Cardiac fibroblast (primary cell): Measurements from ENCODE around the gene EPC1.
"Not testable (repeated sequence)": the region's sequence is repeated elsewhere in the genome, so short reads cannot be mapped to it uniquely, and the experiment has no call there.

Source experiments
- DNase-seq, 2 donors: peaks; one replicate each; pipeline versions ENCODE4 v3.0.0 to v3.0.0-alpha.2; 2010; ENCODE audit warnings: low read depth in 2 of 2
- H3K4me3 ChIP-seq, 2 donors: replicated peaks in 1 of 2; 1 replicate in 1 of 2; 2 replicates in 1 of 2; pipeline ENCODE4 v1.5.1; 2011; ENCODE audit warnings: low read depth in 2 of 2, low read length in 2 of 2, mild to moderate bottlenecking in 2 of 2, moderate library complexity in 1 of 2
- TF ChIP-seq, protein P1 (sequence below): IDR thresholded peaks from one replicate; pipeline ENCODE4 v1.5.1; 2011; ENCODE audit warnings: low read depth, mild to moderate bottlenecking, low read length, inconsistent platforms

Gene EPC1

DNA sequence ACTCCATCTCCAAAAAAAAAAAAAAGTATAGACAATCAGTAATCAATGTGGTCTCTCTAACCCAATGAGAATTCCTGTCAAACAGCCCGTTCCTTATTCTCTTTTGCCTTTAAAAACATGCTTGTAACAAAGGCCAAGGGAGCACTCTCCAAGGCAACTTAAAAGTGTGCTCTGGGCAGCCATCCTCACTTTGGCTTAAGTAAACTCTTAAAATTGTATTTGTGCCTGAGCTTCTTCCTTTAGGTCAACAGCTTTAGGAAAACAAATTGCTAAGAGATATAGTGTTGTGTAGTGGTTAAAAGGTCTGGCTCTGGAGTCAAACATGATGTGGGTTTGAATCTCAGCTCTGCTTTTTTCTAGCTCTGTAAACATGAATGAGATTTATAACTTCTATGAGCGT, 13.9 kb upstream of the EPC1 start:
- H3K4me3 ChIP-seq: no peak overlapping the region
- DNase-seq: no peak
- TF ChIP-seq, protein P1, sequence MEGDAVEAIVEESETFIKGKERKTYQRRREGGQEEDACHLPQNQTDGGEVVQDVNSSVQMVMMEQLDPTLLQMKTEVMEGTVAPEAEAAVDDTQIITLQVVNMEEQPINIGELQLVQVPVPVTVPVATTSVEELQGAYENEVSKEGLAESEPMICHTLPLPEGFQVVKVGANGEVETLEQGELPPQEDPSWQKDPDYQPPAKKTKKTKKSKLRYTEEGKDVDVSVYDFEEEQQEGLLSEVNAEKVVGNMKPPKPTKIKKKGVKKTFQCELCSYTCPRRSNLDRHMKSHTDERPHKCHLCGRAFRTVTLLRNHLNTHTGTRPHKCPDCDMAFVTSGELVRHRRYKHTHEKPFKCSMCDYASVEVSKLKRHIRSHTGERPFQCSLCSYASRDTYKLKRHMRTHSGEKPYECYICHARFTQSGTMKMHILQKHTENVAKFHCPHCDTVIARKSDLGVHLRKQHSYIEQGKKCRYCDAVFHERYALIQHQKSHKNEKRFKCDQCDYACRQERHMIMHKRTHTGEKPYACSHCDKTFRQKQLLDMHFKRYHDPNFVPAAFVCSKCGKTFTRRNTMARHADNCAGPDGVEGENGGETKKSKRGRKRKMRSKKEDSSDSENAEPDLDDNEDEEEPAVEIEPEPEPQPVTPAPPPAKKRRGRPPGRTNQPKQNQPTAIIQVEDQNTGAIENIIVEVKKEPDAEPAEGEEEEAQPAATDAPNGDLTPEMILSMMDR: no peak

DNA sequence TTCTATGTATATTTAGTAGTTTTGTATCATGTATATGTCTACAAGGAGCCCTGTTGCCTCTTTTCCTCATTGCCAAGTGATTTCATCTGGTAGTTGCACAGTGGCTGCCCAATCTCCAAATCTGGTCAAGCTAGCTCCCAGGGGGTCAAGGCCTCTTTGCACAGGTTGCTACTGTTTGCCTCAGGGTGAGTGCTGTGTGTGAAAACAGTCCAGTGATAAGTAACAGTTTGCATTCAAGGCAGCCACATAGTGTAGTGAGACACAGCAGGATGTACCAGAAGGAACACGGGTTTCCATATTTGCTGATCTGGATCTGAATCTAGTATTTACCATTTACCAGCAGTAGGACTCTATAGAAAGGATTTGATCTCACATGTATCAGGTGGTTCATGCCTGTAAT, 13.3 kb upstream of the EPC1 start:
- no peak for DNase-seq
- H3K4me3 ChIP-seq: no peak overlapping the region
- TF ChIP-seq, protein P1: no peak

DNA sequence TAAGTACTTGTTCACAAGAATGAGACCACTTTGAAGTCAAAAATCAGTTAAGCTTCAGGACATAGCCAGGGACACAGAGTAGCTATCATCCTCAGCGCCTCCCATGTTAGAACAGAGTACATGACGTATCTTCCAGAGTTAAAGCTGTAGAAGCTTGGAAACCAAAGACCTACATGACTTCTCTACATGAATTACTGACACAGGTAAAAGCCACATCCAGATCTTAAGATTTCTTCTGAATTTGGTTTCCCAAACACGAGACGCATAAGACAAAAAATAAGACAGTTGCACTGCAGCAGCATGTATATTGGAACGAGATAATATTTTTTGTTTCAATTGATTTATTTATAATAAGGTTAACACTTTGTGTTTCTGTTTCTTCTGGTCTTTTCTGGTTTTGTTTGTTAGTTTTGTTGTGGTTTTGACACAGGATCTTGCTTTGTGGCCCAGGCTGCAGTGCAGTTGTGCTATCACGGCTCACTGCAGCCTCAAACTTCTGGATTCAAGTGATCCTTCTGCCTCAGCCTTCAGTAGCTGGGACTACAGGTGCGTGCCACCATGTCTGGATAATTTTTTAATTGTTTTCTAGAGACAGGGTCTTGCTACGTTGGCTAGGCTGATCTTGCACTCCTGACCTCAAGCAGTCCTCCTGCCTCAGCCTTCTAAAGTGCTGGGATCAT, 10.2 kb upstream of the EPC1 start:
- no peak for DNase-seq
- TF ChIP-seq, protein P1: no peak
- no peak overlapping the region for H3K4me3 ChIP-seq

DNA sequence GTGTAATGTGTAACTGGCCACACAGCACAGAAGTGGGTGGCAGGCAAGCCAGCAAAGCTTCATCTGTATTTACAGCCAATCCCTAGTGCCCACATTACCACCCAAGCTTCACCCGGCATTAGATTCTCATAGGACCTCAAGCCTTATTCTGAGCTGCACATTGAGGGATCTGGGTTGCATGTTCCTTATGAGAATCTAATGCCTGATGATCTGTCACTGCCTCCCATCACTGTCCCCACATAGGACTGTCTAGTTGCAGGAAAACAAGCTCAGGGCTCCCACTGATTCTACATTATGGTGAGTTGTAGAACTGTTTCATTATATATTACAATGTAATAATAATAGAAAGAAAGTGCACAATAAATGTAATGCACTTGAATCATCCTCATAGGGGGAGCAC, 7.7 kb upstream of the EPC1 start:
- DNase-seq, H3K4me3 ChIP-seq: not testable (repeated sequence)

DNA sequence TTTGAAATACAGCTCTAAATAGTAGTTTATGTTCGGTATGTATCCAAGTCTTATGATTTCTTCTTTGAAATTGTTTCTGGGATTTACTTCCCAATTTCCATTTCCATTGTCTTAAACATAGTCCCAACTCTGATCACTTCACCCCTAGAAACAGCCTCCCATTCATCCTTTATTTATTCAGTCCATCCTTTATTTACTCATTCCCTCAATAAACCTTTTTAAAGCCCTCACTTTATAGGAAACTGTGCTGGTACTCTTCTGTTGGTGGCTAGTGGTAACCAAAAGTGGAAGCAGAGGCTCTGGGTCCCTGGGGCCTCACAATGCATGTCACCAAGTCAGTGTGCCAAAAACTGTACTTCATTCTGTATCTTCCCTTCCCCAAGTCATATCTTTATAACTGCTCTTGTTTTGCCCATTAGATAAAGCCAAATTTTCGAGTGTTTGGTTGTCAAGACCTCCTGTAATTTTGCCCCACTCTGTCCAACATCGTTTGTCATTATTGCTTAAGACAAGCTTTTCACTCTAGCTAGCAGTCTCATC, 3.9 kb upstream of the EPC1 start:
- no peak overlapping the region for H3K4me3 ChIP-seq
- no peak for DNase-seq
- TF ChIP-seq, protein P1: no peak

DNA sequence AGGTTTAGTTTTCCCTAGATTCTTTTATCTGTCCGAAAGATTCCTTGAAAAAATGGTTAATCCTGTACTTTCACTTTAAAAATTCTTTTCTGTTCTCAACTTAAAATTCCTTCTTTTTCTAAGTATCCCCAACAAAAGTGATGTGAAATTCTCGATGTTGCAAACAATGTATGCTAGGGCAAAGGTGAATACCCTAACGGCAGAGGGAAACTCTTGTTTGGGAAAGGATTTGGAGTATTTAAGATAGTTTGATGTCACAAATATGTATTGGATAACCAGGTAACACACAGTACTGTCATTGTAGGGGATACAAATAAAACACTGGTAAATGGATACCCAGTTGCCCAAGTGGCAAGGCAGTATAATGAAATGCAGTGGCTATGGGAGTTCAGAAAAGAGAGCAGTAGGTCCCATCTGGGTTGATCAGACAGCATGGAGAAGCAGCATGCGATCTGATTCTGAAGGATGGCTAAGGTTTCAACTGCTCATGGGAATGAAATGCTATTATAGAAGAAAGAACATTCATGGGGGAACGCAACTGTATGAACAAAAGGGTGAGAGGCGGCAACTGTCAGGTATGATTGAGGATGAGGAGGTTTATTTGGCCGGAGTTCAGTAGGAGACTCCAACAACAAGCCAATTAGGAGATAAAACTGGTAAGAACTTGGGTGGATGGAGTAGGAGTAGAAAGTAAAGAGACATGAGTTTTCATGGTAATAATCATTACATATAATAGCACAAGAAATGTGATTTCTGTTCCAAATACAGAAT, 3.2 kb upstream of the EPC1 start:
- H3K4me3 ChIP-seq: no peak overlapping the region
- TF ChIP-seq, protein P1: no peak
- DNase-seq: no peak

DNA sequence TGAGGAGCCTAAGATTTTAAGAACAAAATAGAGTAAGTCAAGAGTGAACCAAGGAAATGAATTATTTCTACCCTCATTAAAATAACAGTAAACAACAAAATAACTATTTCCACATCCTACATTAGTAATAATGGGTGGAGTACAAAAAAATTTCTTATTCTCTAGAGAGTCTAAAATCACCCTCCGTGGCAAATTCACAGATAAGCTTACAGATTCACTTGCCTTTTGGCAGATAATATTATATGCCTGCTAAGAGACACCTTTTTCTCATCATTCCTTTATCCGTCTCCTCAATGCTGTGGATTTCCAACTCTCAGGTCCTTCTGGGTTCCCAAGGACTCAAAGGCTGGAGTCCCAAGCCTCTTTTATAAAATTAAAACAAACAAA, 2.2 kb upstream of the EPC1 start:
- no peak overlapping the region for H3K4me3 ChIP-seq
- TF ChIP-seq, protein P1: no peak
- no peak for DNase-seq
